ENCODE results near the gene SRPK1.

SRPK1 gene

DNA sequence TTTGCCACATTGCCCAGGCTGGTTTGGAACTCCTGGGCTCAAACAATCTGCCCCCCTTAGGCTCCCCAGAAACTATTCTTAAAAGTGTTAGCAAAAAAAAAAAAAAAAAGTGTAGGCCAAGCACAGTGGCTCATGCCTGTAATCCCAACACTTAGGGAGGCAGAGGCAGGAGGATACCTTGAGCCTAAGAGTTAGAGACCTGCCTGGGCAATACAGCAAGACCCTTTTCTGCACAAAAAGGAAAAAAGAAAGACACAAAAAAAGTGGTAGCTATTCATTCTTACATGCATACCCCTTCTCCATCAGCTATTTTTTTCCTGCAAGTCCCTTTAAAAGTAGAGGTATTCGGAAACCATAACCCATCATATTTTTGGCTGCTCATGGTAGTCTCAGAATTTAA, 3.2 kb upstream of the SRPK1 start:
- TF ChIP-seq, protein P1, sequence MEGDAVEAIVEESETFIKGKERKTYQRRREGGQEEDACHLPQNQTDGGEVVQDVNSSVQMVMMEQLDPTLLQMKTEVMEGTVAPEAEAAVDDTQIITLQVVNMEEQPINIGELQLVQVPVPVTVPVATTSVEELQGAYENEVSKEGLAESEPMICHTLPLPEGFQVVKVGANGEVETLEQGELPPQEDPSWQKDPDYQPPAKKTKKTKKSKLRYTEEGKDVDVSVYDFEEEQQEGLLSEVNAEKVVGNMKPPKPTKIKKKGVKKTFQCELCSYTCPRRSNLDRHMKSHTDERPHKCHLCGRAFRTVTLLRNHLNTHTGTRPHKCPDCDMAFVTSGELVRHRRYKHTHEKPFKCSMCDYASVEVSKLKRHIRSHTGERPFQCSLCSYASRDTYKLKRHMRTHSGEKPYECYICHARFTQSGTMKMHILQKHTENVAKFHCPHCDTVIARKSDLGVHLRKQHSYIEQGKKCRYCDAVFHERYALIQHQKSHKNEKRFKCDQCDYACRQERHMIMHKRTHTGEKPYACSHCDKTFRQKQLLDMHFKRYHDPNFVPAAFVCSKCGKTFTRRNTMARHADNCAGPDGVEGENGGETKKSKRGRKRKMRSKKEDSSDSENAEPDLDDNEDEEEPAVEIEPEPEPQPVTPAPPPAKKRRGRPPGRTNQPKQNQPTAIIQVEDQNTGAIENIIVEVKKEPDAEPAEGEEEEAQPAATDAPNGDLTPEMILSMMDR (IDR thresholded peaks at IDR 0.05): no peak

DNA sequence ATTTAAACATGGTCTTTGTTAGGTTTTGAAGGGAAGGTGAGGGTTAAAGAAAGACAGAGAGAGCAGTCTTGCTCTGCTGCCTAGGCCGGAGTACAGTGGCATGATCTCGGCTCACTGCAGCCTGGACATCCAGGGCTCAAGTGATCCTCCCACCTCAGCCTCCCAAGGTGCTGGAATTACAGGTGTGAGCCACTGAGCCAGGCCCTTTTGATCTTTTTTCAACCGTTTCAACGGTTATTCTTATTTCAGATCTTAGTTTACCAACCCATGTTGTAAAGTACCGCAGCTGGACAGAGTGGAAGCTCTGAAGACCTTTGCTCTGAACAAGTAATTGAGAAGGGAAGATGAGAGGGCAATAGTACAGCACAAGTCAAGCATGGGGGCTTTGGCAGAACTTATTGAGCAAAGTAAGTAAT, 1.2 kb upstream of the SRPK1 start:
- TF ChIP-seq, protein P1 (IDR thresholded peaks at IDR 0.05): no peak

DNA sequence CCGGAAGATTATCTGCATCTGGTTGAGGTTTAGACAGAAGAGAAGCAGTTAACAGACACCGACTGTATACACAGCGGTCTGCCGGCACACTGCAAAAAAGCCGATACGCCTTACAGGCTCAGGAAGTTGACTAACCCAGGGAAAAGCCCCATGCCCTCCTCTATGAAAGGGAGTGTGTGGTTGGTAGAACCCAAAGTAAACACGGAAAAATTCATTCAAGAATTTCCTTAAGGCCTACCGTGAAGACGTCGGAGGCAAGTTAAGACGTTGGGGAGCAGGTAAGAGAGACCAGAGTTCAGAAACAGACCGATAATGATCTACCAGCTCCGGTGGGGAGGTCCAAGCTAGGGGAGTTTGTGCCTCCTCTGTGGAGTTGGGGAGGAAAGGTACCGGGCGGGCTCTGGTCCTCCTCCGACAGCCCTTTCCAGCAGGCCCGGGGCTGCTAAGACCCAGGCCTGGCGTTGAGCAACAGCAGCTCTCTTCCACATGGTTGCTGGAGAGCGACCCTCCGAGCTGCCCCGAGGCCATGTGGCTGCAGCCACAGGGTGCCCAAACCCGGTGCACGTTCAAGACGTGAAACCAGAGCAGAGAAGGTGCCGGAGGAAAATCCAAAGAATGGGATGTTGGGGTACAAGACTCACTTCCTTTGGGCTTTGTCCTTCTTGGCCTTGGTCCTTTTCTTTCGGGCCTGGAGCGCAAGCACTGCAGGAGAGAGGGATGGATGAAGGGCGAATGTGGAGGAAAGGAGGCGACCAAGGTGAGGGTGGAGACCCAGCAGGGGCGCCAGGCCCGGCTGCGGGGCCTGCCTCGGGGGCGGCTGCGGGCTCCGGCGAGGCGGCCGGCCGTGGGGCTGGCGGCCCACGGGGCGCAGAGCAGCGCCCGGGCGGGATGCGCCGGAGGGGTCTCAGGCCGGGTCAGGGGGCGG, 809 bp downstream of the SRPK1 start:
- TF ChIP-seq, protein P1 (IDR thresholded peaks at IDR 0.05): no peak

DNA sequence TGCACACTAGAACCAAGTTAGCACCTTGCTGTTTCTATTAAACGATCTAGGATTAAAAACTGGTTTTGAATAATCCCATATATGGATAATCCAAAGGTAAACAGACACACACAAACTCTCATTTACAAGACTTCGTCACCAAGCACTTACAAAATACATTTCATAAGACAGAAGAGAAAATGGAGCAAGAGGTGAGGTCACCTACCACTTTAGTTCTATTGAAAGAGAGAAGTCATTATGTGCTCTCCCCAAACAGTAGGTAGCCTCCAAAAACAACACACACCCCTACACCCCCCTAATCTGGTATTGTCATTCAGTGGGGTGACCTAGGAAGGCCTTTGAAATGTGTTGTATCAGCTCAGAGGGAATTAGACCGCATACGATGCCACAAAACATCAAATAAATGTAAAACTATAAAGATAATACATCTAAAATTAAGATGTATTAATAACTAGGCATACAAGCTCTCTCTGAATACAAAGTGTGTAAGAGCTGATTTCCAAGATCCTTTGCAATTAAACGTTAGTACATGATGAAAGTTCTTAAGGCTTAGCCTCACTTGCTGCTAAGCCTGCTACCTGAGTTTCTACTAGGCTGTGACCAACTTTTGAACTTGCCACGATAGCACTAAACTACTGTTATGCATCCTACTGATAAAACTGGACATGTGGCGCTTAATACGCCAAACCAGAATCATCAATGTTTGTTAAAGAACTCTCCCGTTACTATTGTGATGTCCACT, 1.6 kb downstream of the SRPK1 start:
- TF ChIP-seq, protein P1 (IDR thresholded peaks at IDR 0.05): no peak

DNA sequence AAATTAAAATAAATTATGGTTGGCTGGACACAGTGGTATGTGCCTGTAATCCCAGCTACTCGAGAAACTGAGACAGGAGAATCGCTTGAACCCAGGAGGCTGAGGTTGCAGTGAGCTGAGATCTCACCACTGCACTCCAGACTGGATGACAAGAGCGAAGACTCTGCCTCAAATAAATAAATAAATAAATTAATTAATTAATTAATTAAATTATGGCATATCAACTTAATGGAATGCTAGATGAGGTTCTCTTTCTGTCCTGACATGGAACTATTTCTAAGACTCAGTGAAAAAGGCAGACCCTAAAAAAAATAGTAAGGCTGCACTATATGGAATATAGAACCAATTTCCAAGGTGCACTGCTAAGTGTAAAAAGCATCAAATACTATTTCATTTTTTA, 4.8 kb downstream of the SRPK1 start:
- TF ChIP-seq, protein P1 (IDR thresholded peaks at IDR 0.05): no peak

DNA sequence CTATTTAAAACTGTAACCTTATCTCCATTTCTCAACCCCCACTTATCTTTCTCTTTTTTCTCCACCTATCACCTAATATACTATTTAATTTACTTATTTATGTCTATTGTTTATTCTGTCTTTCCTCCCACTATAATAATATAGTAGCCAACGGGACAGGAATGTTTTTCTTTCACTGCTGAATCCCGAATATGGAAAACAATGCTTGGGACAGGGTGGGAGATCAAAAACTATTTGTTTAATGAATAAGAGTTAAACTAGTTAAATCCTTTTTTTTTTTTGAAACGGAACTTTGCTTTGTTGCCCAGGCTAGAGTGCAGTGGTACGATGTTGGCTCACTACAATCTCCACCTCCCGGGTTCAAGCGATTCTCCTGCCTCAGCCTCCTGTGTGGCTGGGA, 6.4 kb downstream of the SRPK1 start:
- TF ChIP-seq, protein P1 (IDR thresholded peaks at IDR 0.05): no peak

DNA sequence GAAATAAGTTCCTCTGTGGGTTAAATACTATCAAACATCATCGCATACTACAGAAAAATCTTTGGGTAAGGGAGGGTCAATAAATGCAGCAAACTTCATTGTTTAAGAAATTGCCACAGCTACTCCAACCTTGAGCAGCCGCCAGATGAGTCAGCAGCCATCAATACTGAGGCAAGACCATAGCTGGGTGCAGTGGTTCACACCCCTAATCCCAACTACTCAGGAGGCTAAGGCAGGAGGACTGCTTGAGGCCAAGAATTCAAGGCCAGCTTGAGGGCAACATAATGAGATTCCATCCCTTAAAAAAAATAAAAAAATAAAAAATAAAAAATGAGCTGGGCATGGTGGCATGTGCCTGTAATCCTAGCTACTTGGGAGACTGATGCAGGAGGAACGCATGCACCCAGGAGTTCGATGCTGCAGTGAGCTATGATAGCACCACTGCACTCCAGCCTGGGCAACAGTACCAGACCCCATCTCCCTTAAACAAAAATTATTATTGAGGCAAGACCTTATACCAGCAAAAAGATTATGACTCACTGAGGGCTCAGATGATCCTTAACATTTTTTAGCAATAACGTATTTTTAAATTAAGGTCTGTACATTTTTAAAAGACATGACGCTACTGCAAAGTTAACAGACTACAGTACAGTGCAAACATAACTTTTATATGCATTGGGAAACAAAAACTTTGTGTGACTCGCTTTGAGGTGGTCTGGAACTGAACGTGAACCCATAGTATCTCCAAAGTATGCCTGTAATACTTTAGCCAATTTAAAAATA, 8.8 kb downstream of the SRPK1 start:
- TF ChIP-seq, protein P1 (IDR thresholded peaks at IDR 0.05): no peak

Measured in LNCAP (cell line).